ENCODE results near the gene BRK1.

BRK1 gene

GRCh38 chr3:10164546-10165393 lies 49.3 kb downstream of the BRK1 start, which contains the start of gene IRAK2 (continued):
- TF ChIP-seq ZNF280D (tag by site-specific recombination; IDR thresholded peaks at IDR 0.05), result no peak
- no peak for TF ChIP-seq ZNF404 (tag by site-specific recombination; IDR thresholded peaks at IDR 0.05)
- no peak for TF ChIP-seq ZNF433 (tag by site-specific recombination; IDR thresholded peaks at IDR 0.05; ENCODE audit: low read depth)
- no peak for TF ChIP-seq ZNF621 (tag by site-specific recombination; IDR thresholded peaks at IDR 0.05)
- peak; percentile 94 for TF ChIP-seq KLF9 (tag by site-specific recombination; IDR thresholded peaks at IDR 0.05; ENCODE audit: low read depth)
- TF ChIP-seq ZBTB48 (tag by site-specific recombination; IDR thresholded peaks at IDR 0.05), result peak; percentile 58; the same call in 1 of the 2 replicates
- no peak for TF ChIP-seq ZNF768 (tag by site-specific recombination; IDR thresholded peaks at IDR 0.05)
- TF ChIP-seq ZNF561 (tag by site-specific recombination; IDR thresholded peaks at IDR 0.05; ENCODE audit: borderline replicate concordance), result no peak
- no peak; the same call in none of the 2 replicates for TF ChIP-seq SP7 (tag by site-specific recombination; IDR thresholded peaks at IDR 0.05)
- TF ChIP-seq ZNF366 (tag by site-specific recombination; conservative IDR thresholded peaks at IDR 0.05), result no peak
- TF ChIP-seq ZNF26 (tag by site-specific recombination; IDR thresholded peaks at IDR 0.05), result no peak
- no peak for TF ChIP-seq ZNF510 (tag by site-specific recombination; IDR thresholded peaks at IDR 0.05; ENCODE audit: insufficient replicate concordance)
- no peak for TF ChIP-seq ZSCAN16 (tag by site-specific recombination; IDR thresholded peaks at IDR 0.05)
- TF ChIP-seq ZNF214 (tag by site-specific recombination; IDR thresholded peaks at IDR 0.05; ENCODE audit: borderline replicate concordance), result no peak
- TF ChIP-seq ZNF658 (tag by site-specific recombination; IDR thresholded peaks at IDR 0.05), result no peak
- no peak for TF ChIP-seq ZNF239 (tag by site-specific recombination; IDR thresholded peaks at IDR 0.05)
- 0 out of 2 replicates have a peak, but pooled peaks have one; percentile 32 for TF ChIP-seq REST (tag by site-specific recombination; IDR thresholded peaks at IDR 0.05)
- TF ChIP-seq SCRT2 (tag by site-specific recombination; IDR thresholded peaks at IDR 0.05), result no peak
- no peak for TF ChIP-seq PRDM6 (tag by site-specific recombination; IDR thresholded peaks at IDR 0.05)
- TF ChIP-seq ZNF623 (tag by site-specific recombination; IDR thresholded peaks at IDR 0.05), result no peak
- peak; percentile 54; the same call in 1 of the 2 replicates for TF ChIP-seq CTCF (tag by site-specific recombination; IDR thresholded peaks at IDR 0.05)
- no peak for TF ChIP-seq ZNF48 (tag by site-specific recombination; IDR thresholded peaks at IDR 0.05)
- no peak for TF ChIP-seq TRIM28 (IDR thresholded peaks at IDR 0.05; ENCODE audit: borderline replicate concordance, low read length)
- TF ChIP-seq ZNF791 (tag by site-specific recombination; IDR thresholded peaks at IDR 0.05), result no peak
- TF ChIP-seq ZNF664 (tag by site-specific recombination; IDR thresholded peaks at IDR 0.05), result peak; percentile 11; the same call in 1 of the 2 replicates
- no peak for TF ChIP-seq OVOL3 (tag by site-specific recombination; IDR thresholded peaks at IDR 0.05)
- TF ChIP-seq GLI4 (tag by site-specific recombination; IDR thresholded peaks at IDR 0.05), result no peak
- no peak for TF ChIP-seq ZNF10 (tag by site-specific recombination; IDR thresholded peaks at IDR 0.05)
- no peak for TF ChIP-seq ZNF747 (tag by site-specific recombination; IDR thresholded peaks at IDR 0.05)

All from HEK293 (cell line).